ENCODE data around the gene MEIOSIN. TPM values are rescaled to one million over a fixed set of nuclear protein-coding genes. Genes with fewer than 3 reads are reported as not detected.

MEIOSIN gene
- polyA plus RNA-seq, 1 donor from 2014 or later: not detected

DNA sequence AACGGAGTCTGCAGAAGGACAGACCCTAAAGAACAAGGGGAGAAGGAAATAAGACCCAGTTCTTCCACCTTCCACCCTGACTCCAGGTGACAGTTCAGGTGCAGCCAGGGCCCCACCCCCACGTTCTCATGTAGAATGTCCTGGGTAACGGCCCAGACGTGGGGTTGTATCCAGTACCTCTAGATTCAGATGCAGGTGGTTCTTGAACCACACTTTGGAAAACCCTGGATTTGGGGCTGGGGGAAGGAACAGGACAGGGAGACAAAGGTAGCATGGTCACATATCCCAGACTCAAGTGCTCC lies 46.9 kb downstream of the MEIOSIN start:
- Histone ChIP-seq H3K9me3 (ENCODE audit: low read length) (no peaks in the 10 kb centered on the region), H3K9ac (ENCODE audit: low read length) (no peak overlapping the region), H3K27me3 (ENCODE audit: insufficient read depth, low read depth, low read length) (no peaks in the 10 kb centered on the region), H3K79me2 (replicated peaks; ENCODE audit: insufficient read depth, low read length) (no peaks in the 10 kb centered on the region), H3K4me3 (ENCODE audit: low read length) (no peak overlapping the region), H3K4me2 (ENCODE audit: low read length) (no peak overlapping the region), H3K27ac (ENCODE audit: low read length) (no peak overlapping the region), H4K20me1 (ENCODE audit: insufficient read depth) (no peaks in the 10 kb centered on the region), H2AFZ (ENCODE audit: low read depth, low read length) (no peak overlapping the region), H3K36me3 (ENCODE audit: insufficient read depth, low read length) (no peaks in the 10 kb centered on the region), H3K9me2 (ENCODE audit: insufficient read depth, low read length) (no peaks in the 10 kb centered on the region), H3F3A (ENCODE audit: insufficient read depth, low read length, poor library complexity, severe bottlenecking) (no peaks in the 10 kb centered on the region)
- TF ChIP-seq, protein P1, sequence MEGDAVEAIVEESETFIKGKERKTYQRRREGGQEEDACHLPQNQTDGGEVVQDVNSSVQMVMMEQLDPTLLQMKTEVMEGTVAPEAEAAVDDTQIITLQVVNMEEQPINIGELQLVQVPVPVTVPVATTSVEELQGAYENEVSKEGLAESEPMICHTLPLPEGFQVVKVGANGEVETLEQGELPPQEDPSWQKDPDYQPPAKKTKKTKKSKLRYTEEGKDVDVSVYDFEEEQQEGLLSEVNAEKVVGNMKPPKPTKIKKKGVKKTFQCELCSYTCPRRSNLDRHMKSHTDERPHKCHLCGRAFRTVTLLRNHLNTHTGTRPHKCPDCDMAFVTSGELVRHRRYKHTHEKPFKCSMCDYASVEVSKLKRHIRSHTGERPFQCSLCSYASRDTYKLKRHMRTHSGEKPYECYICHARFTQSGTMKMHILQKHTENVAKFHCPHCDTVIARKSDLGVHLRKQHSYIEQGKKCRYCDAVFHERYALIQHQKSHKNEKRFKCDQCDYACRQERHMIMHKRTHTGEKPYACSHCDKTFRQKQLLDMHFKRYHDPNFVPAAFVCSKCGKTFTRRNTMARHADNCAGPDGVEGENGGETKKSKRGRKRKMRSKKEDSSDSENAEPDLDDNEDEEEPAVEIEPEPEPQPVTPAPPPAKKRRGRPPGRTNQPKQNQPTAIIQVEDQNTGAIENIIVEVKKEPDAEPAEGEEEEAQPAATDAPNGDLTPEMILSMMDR (IDR thresholded peaks at IDR 0.05; ENCODE audit: poor library complexity, severe bottlenecking): no peak
- no peak for TF ChIP-seq POLR2AphosphoS5 (IDR thresholded peaks at IDR 0.05)
- no peak for TF ChIP-seq SMC3 (conservative IDR thresholded peaks at IDR 0.05; ENCODE audit: poor library complexity)
- TF ChIP-seq TAF1 (IDR thresholded peaks at IDR 0.05; ENCODE audit: low read depth): no peak
- TF ChIP-seq EZH2 (IDR thresholded peaks at IDR 0.05; ENCODE audit: borderline replicate concordance, insufficient read depth, low read length, poor library complexity, severe bottlenecking): no peak
- no peak for TF ChIP-seq EP300 (conservative IDR thresholded peaks at IDR 0.05; ENCODE audit: poor library complexity, severe bottlenecking)
- no peak for TF ChIP-seq MXI1 (conservative IDR thresholded peaks at IDR 0.05; ENCODE audit: poor library complexity, severe bottlenecking)
- no peak for TF ChIP-seq RAD21 (conservative IDR thresholded peaks at IDR 0.05)
- TF ChIP-seq, protein P2, sequence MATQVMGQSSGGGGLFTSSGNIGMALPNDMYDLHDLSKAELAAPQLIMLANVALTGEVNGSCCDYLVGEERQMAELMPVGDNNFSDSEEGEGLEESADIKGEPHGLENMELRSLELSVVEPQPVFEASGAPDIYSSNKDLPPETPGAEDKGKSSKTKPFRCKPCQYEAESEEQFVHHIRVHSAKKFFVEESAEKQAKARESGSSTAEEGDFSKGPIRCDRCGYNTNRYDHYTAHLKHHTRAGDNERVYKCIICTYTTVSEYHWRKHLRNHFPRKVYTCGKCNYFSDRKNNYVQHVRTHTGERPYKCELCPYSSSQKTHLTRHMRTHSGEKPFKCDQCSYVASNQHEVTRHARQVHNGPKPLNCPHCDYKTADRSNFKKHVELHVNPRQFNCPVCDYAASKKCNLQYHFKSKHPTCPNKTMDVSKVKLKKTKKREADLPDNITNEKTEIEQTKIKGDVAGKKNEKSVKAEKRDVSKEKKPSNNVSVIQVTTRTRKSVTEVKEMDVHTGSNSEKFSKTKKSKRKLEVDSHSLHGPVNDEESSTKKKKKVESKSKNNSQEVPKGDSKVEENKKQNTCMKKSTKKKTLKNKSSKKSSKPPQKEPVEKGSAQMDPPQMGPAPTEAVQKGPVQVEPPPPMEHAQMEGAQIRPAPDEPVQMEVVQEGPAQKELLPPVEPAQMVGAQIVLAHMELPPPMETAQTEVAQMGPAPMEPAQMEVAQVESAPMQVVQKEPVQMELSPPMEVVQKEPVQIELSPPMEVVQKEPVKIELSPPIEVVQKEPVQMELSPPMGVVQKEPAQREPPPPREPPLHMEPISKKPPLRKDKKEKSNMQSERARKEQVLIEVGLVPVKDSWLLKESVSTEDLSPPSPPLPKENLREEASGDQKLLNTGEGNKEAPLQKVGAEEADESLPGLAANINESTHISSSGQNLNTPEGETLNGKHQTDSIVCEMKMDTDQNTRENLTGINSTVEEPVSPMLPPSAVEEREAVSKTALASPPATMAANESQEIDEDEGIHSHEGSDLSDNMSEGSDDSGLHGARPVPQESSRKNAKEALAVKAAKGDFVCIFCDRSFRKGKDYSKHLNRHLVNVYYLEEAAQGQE (IDR thresholded peaks at IDR 0.05; ENCODE audit: borderline replicate concordance): no peak

DNA sequence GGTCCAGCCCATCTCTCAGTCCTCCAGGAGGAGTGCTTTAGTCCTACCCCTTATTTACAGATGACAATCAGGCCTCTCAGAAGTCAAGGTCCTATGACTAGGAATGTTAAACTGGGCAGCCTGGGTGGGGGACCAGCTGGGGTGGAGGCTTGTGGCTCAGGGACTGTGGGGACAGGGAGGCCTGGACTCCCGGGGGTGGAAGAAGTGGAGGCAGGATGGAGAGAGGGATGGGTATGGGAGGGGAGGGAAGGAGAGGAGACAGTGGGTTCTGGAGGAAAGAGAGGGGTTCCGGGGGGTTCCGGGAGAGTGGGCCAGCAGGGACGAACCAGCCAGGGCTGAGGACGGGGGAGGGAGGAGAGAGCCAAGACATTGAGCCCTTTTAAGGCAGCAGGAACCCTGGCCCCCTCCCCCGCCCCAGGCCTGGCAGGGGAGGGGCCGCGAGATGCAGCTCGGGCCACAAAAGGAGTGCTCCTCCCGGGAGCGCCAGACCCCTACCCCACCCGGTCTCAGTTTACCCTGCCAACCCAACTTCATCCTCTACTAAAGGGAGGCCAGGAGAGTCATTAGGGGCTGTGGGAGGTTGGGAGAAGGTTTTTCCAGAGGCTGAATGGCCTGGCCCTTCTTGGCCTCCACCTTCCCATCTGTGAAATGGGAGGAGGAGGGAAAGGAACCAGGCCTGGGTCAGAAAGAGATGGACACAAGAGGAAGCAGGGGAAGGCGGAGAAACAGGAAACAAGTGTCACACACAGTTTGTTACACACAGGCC lies 47.4 kb downstream of the MEIOSIN start:
- H3K4me3 ChIP-seq (ENCODE audit: low read length): no peak overlapping the region
- H3K36me3 ChIP-seq (ENCODE audit: insufficient read depth, low read length): no peaks in the 10 kb centered on the region
- no peak overlapping the region for H3K9ac ChIP-seq (ENCODE audit: low read length)
- no peak overlapping the region for H3K4me2 ChIP-seq (ENCODE audit: low read length)
- no peaks in the 10 kb centered on the region for H3F3A ChIP-seq (ENCODE audit: insufficient read depth, low read length, poor library complexity, severe bottlenecking)
- no peaks in the 10 kb centered on the region for H3K9me2 ChIP-seq (ENCODE audit: insufficient read depth, low read length)
- no peaks in the 10 kb centered on the region for H3K27me3 ChIP-seq (ENCODE audit: insufficient read depth, low read depth, low read length)
- no peaks in the 10 kb centered on the region for H3K9me3 ChIP-seq (ENCODE audit: low read length)
- H3K79me2 ChIP-seq (replicated peaks; ENCODE audit: insufficient read depth, low read length): no peaks in the 10 kb centered on the region
- H2AFZ ChIP-seq (ENCODE audit: low read depth, low read length): no peak overlapping the region
- H3K27ac ChIP-seq (ENCODE audit: low read length): no peak overlapping the region
- TF ChIP-seq SMC3 (conservative IDR thresholded peaks at IDR 0.05; ENCODE audit: poor library complexity) (no peak), POLR2AphosphoS5 (IDR thresholded peaks at IDR 0.05) (no peak), EZH2 (IDR thresholded peaks at IDR 0.05; ENCODE audit: borderline replicate concordance, insufficient read depth, low read length, poor library complexity, severe bottlenecking) (no peak), TAF1 (IDR thresholded peaks at IDR 0.05; ENCODE audit: low read depth) (no peak), EP300 (conservative IDR thresholded peaks at IDR 0.05; ENCODE audit: poor library complexity, severe bottlenecking) (no peak)
- TF ChIP-seq, protein P2 (IDR thresholded peaks at IDR 0.05; ENCODE audit: borderline replicate concordance): no peak
- TF ChIP-seq, protein P1 (IDR thresholded peaks at IDR 0.05; ENCODE audit: poor library complexity, severe bottlenecking): no peak
- no peaks in the 10 kb centered on the region for H4K20me1 ChIP-seq (ENCODE audit: insufficient read depth)
